Sigmoid colon (tissue), 4 donors: ENCODE data around the gene DDX1.

Source experiments
- EP300 ChIP-seq, 4 donors: sonication (generic); formaldehyde crosslinking; IDR thresholded peaks; one replicate each; pipeline ENCODE4 v1.6.1; 2017; ENCODE audit warnings: antibody characterized with exemption in 4 of 4
- POLR2A ChIP-seq, 2 donors: fragments of 450-650 bp; IDR thresholded peaks; one replicate each; pipeline ENCODE4 v1.6.1; 2016; ENCODE audit warnings: antibody characterized with exemption in 2 of 2, mild to moderate bottlenecking in 2 of 2, moderate library complexity in 2 of 2
- POLR2AphosphoS5 ChIP-seq, 4 donors: sonication (generic); formaldehyde crosslinking; IDR thresholded peaks; one replicate each; pipeline ENCODE4 v1.6.1; 2017; ENCODE audit warnings: antibody characterized with exemption in 4 of 4
- TF ChIP-seq, protein P1 (sequence below), 4 experiments: fragments of 450-650 bp in 3 of 4; fragments of 200-600 bp in 1 of 4; IDR thresholded peaks; one replicate each; pipeline ENCODE4 v1.5.1; 2016 to 2019; ENCODE audit warnings: antibody characterized with exemption in 4 of 4, mild to moderate bottlenecking in 3 of 4, moderate library complexity in 2 of 4

DNA sequence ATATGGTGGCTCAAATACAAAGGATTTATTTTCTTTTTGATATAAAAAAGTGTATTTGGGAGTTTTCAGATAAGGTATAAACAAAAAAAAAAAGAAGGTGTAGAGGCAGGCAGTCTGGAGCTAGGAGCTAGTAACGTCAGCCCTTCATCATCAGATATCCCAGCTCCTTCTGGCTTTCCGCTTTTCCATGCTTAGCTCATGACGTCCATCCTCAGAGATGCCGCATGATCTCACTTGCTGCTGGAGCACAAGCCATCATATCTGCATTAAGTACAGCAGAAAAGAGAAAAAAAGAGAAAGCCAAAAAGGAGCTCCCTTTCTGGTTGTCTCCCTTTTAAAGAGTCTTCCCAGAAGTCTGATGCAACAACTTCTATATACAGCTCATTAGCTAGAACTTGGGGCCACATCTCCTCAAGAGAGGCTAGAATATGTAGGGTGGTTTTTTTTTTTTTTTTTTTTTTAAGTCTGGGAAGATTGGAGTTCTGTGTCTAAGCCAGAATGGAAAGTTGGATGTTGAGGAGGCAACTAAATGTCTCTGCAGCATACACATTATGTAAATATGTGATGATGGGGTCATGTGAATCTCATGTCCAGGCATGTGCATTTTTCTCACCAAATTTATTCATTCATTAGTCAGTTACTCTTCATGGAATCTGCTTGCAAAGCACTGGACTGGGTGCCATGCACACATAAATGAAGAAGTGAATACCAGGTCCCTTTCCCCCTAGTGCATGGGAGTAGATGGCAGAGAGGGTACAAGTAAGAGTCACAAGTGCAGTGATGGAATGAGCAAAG lies 52.3 kb downstream of the DDX1 start:
- TF ChIP-seq, protein P1, sequence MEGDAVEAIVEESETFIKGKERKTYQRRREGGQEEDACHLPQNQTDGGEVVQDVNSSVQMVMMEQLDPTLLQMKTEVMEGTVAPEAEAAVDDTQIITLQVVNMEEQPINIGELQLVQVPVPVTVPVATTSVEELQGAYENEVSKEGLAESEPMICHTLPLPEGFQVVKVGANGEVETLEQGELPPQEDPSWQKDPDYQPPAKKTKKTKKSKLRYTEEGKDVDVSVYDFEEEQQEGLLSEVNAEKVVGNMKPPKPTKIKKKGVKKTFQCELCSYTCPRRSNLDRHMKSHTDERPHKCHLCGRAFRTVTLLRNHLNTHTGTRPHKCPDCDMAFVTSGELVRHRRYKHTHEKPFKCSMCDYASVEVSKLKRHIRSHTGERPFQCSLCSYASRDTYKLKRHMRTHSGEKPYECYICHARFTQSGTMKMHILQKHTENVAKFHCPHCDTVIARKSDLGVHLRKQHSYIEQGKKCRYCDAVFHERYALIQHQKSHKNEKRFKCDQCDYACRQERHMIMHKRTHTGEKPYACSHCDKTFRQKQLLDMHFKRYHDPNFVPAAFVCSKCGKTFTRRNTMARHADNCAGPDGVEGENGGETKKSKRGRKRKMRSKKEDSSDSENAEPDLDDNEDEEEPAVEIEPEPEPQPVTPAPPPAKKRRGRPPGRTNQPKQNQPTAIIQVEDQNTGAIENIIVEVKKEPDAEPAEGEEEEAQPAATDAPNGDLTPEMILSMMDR (IDR thresholded peaks at IDR 0.05) = no peak
- TF ChIP-seq POLR2A (IDR thresholded peaks at IDR 0.05) = no peak
- TF ChIP-seq EP300 (IDR thresholded peaks at IDR 0.05) = no peak
- no peak for TF ChIP-seq POLR2AphosphoS5 (IDR thresholded peaks at IDR 0.05)
